Measurements from ENCODE around the gene RIN1.

The RIN1 gene

GRCh38 chr11:66285250-66285947 is 50.8 kb downstream of the RIN1 start:
- TF ChIP-seq, protein P1, sequence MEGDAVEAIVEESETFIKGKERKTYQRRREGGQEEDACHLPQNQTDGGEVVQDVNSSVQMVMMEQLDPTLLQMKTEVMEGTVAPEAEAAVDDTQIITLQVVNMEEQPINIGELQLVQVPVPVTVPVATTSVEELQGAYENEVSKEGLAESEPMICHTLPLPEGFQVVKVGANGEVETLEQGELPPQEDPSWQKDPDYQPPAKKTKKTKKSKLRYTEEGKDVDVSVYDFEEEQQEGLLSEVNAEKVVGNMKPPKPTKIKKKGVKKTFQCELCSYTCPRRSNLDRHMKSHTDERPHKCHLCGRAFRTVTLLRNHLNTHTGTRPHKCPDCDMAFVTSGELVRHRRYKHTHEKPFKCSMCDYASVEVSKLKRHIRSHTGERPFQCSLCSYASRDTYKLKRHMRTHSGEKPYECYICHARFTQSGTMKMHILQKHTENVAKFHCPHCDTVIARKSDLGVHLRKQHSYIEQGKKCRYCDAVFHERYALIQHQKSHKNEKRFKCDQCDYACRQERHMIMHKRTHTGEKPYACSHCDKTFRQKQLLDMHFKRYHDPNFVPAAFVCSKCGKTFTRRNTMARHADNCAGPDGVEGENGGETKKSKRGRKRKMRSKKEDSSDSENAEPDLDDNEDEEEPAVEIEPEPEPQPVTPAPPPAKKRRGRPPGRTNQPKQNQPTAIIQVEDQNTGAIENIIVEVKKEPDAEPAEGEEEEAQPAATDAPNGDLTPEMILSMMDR (IDR thresholded peaks at IDR 0.05; ENCODE audit: low read depth, low read length, missing control alignments): no peak
- no peak overlapping the region for H3K4me3 ChIP-seq (ENCODE audit: low read depth, low read length)
- no peak for DNase-seq (ENCODE audit: low read depth)

DNA sequence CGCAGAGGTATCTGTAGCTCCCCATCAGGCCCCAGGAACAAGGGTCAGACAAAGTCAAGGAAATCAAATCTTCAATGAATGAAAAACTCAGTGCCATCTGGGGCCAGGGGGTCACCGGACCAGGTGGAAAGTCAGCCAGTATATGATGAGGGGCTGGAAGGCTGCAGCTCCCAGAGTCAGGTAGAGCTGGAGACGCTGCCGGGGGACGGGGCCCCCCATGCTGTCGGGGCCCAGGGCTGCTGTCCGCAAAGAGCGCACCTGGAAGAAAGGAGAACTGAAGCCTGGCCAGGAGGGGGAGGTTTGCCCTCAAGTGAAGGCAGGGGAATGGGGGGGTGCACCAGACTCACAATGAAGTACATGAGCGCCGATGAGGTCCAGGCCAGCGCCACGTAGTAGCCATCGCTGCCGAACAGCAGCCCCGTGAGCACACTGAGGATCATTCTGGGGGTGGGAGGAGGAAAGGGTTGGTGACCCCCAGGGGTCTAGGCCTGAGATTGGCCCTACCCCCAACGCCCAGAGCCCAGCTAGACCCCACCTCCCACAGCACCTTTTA is 51.6 kb downstream of the RIN1 start:
- no peak for DNase-seq (ENCODE audit: low read depth)
- TF ChIP-seq, protein P1 (IDR thresholded peaks at IDR 0.05; ENCODE audit: low read depth, low read length, missing control alignments): no peak
- no peak overlapping the region for H3K4me3 ChIP-seq (ENCODE audit: low read depth, low read length)

GRCh38 chr11:66283461-66284105 is 52.7 kb downstream of the RIN1 start:
- no peak for DNase-seq (ENCODE audit: low read depth)
- TF ChIP-seq, protein P1 (IDR thresholded peaks at IDR 0.05; ENCODE audit: low read depth, low read length, missing control alignments): no peak
- no peak overlapping the region for H3K4me3 ChIP-seq (ENCODE audit: low read depth, low read length)

- H3K4me3 ChIP-seq (ENCODE audit: low read depth, low read length): no peak overlapping the region
- TF ChIP-seq, protein P1 (IDR thresholded peaks at IDR 0.05; ENCODE audit: low read depth, low read length, missing control alignments): peak; percentile 97
- peak; percentile 93 for DNase-seq (ENCODE audit: low read depth)
Observed at GRCh38 chr11:66282468-66283455, 53.5 kb downstream of the RIN1 start.

Data from GM12864 (cell line).